BE2C (cell line): ENCODE data around the gene NEK9.

Experiments used
- DNase-seq: peaks from one replicate; pipeline ENCODE4 v3.0.0-alpha.2; 2020
- H3K27me3 ChIP-seq: fragments of 250-450 bp; sonication (Bioruptor Pico); 2 replicates; pipeline ENCODE4 v1.5.1; 2020; ENCODE audit warnings: mild to moderate bottlenecking
- H3K36me3 ChIP-seq: fragments of 250-450 bp; sonication (Bioruptor Pico); 2 replicates; pipeline ENCODE4 v1.5.1; 2020; ENCODE audit warnings: mild to moderate bottlenecking
- H3K4me1 ChIP-seq: fragments of 250-450 bp; sonication (Bioruptor Pico); 2 replicates; pipeline ENCODE4 v1.5.1; 2020
- H3K4me3 ChIP-seq: 2 replicates; pipeline ENCODE4 v1.5.1; 2011; ENCODE audit warnings: low read depth, low read length
- H3K9me3 ChIP-seq: fragments of 250-450 bp; sonication (Bioruptor Pico); 2 replicates; pipeline ENCODE4 v1.5.1; 2020
- TF ChIP-seq, protein P1 (sequence below): IDR thresholded peaks from 2 replicates; pipeline ENCODE4 v1.5.1; 2012; ENCODE audit warnings: mild to moderate bottlenecking, low read depth, low read length

The NEK9 gene

DNA sequence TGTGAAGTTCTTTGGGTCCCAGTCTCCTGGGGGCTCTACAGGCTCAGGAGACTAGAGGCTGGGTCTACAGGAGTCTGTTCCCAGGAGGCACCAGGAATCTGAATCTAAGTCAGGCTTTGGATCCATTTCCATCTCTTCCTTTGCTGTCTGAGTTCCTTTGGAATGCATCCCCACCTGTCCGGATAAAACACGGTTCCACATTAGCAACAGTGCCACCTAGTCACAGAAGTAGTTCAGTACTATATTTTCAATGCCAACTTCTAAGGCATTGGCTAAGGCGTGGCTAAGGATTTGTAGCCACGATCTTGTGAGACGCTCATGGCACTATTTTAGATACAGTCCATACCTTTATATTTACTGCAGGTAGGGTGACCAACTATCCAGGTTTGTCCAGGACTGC, 42.3 kb downstream of the NEK9 start:
- Histone ChIP-seq H3K4me3 (no peak overlapping the region), H3K27me3 (no peaks in the 10 kb centered on the region), H3K36me3 (peaks cover 56% of the 10 kb centered on the region), H3K9me3 (no peaks in the 10 kb centered on the region), H3K4me1 (no peaks in the 10 kb centered on the region)
- TF ChIP-seq, protein P1, sequence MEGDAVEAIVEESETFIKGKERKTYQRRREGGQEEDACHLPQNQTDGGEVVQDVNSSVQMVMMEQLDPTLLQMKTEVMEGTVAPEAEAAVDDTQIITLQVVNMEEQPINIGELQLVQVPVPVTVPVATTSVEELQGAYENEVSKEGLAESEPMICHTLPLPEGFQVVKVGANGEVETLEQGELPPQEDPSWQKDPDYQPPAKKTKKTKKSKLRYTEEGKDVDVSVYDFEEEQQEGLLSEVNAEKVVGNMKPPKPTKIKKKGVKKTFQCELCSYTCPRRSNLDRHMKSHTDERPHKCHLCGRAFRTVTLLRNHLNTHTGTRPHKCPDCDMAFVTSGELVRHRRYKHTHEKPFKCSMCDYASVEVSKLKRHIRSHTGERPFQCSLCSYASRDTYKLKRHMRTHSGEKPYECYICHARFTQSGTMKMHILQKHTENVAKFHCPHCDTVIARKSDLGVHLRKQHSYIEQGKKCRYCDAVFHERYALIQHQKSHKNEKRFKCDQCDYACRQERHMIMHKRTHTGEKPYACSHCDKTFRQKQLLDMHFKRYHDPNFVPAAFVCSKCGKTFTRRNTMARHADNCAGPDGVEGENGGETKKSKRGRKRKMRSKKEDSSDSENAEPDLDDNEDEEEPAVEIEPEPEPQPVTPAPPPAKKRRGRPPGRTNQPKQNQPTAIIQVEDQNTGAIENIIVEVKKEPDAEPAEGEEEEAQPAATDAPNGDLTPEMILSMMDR, result no peak; the same call in 1 of the 2 replicates
- DNase-seq, result no peak

DNA sequence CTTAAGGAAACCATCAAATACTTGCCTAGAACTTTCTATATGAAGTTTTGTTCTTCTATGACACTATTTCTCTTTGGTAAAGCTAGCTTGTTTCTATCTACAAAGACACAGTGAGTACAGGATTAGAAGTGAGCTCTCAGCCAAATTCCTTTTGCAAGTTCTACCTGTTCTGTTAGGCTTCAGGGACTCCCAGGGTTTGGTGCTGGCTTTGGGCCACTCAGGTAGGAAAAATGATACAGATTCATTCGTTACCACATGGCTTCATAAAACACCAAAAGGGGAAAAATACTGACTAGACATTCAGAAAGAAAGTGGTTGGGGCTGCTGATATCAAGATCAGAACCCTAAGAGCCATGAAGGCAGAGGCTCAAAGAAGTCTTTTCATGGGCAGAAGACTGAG, 43.6 kb downstream of the NEK9 start:
- no peaks in the 10 kb centered on the region for H3K9me3 ChIP-seq
- peaks cover 56% of the 10 kb centered on the region for H3K36me3 ChIP-seq
- no peaks in the 10 kb centered on the region for H3K27me3 ChIP-seq
- TF ChIP-seq, protein P1, result no peak
- H3K4me1 ChIP-seq, result no peaks in the 10 kb centered on the region
- H3K4me3 ChIP-seq, result no peak overlapping the region
- no peak for DNase-seq

DNA sequence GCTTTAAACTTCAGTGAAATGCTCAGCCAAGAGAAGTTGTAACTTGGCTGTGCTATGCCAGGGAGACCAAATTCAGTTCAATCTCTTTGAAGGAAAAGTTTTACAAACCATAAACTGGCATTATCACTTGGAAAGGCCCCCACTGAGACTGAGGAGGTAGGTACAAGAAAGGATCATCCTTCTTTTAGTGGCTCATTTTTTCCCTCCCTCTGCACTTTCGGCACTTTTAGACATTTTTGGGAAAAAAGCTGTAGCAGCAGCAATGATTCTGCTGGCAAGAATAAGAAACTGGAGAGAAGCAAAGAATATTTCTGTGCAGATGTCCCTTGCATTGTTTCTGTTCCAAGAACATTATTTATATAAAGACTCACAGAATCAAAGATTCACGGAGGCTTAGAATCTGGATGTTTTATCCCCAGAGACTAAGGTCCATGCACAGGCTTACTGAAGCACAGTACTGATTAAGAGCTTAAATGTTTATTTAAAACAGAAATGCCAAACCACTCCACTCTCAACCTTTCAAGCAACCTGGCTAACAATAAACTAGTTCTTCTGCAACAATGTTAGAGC, 45.1 kb downstream of the NEK9 start:
- H3K36me3 ChIP-seq, result peaks cover 41% of the 10 kb centered on the region
- H3K4me3 ChIP-seq, result no peak overlapping the region
- no peaks in the 10 kb centered on the region for H3K4me1 ChIP-seq
- no peaks in the 10 kb centered on the region for H3K9me3 ChIP-seq
- DNase-seq, result no peak
- TF ChIP-seq, protein P1, result no peak
- no peaks in the 10 kb centered on the region for H3K27me3 ChIP-seq

DNA sequence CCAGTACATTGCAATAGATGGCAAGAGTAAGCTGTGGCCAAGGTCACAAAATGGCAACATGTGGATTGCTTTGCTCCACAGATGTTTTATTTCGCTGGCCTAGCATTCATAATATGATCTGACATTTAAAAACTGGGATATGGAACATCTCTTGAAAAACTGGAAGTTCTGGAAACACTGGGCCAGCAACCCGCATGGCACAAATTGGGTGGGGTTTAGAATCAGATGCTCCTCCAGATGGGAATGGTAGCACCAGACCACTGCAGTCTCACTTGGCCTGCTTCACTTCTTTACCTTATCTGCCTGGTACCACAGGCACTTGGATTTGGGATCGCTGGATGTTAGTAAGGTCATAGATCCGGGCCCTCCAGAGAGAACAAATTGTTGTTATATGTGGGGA, 47.3 kb downstream of the NEK9 start:
- TF ChIP-seq, protein P1, result no peak
- Histone ChIP-seq H3K27me3 (no peaks in the 10 kb centered on the region), H3K4me1 (no peaks in the 10 kb centered on the region), H3K9me3 (no peaks in the 10 kb centered on the region), H3K4me3 (no peak overlapping the region), H3K36me3 (peaks cover 20% of the 10 kb centered on the region)
- no peak for DNase-seq

DNA sequence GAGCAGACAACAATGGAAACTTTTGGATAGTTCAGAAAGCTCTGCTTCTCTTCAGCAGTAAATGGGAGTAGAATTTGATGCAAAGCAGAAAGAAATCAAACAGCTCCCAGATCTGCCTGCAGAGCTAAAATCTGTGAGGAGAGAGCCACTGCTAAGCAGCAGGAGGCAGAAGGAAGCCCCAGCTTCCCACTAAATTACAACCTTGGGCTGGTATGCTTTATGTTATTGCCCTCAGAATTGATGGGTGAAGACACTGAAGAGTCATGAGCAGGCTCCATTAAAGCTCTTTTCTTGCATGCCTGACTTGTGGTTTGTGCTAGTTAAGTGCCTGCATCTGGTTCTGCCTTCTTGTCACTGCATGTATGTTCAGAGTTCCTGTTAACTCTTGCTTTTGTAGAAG, 49.1 kb downstream of the NEK9 start:
- DNase-seq, result no peak
- Histone ChIP-seq H3K4me1 (no peaks in the 10 kb centered on the region), H3K36me3 (peaks cover 3% of the 10 kb centered on the region), H3K27me3 (no peaks in the 10 kb centered on the region), H3K4me3 (no peak overlapping the region), H3K9me3 (no peaks in the 10 kb centered on the region)
- TF ChIP-seq, protein P1, result no peak

DNA sequence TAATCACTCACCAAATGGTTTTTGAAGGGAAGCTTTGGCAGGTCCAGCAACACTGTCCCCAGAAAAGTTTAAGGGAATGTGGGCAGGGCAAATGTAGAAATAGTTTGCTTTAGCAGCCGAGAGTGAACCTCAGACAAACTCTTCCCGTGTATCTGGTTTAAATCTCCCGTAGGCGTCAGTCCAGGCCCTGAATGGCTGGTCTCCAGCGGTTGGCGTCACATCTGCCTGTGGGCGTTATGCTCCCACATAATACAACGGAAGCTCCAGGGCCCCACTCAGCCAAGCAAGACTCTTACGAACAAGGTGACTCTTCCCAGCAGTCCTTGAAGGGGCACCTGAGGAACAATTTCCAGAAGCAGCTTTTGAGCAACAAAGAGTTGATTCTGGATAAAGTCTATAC, 56.5 kb downstream of the NEK9 start:
- Histone ChIP-seq H3K9me3 (no peaks in the 10 kb centered on the region), H3K36me3 (no peaks in the 10 kb centered on the region), H3K4me1 (peaks cover 3% of the 10 kb centered on the region), H3K27me3 (no peaks in the 10 kb centered on the region), H3K4me3 (no peak overlapping the region)
- no peak for DNase-seq
- TF ChIP-seq, protein P1, result no peak
